SU-DHL-6 (cell line): ENCODE results near the gene URM1.

ENCODE experiments used
- H2AFZ ChIP-seq: fragments of 200-600 bp; sonication (generic); 2 replicates; pipeline ENCODE4 v1.6.1; 2014; ENCODE audit warnings: low read depth, mild to moderate bottlenecking, moderate library complexity, mixed read lengths, antibody characterized with exemption, low read length; ENCODE audit not compliant: severe bottlenecking
- H3F3A ChIP-seq: fragments of 200-600 bp; shearing (Covaris generic); 2 replicates; pipeline ENCODE4 v1.6.0; 2016; ENCODE audit warnings: antibody characterized with exemption, mild to moderate bottlenecking; ENCODE audit not compliant: insufficient read depth
- H3K27ac ChIP-seq: fragments of 200-600 bp; sonication (generic); 2 replicates; pipeline ENCODE4 v1.5.1; 2016; ENCODE audit warnings: low read depth, mild to moderate bottlenecking, low read length, moderate library complexity, mixed read lengths
- H3K27me3 ChIP-seq: fragments of 200-600 bp; sonication (generic), shearing (Covaris generic); 2 replicates; pipeline ENCODE4 v1.6.0; 2014; ENCODE audit warnings: mild to moderate bottlenecking, low read length
- H3K36me3 ChIP-seq: fragments of 200-600 bp; sonication (generic); 2 replicates; pipeline ENCODE4 v1.6.1; 2014; ENCODE audit warnings: mild to moderate bottlenecking, low read length, mixed read lengths
- H3K4me2 ChIP-seq: fragments of 300-600, 200-600 bp; shearing (Covaris generic), sonication (generic); 2 replicates; pipeline ENCODE4 v1.6.0; 2014; ENCODE audit warnings: low read length, low read depth, mild to moderate bottlenecking; ENCODE audit not compliant: poor library complexity, severe bottlenecking
- H3K4me3 ChIP-seq: fragments of 200-600 bp; sonication (generic); 2 replicates; pipeline ENCODE4 v1.5.1; 2014; ENCODE audit warnings: antibody characterized with exemption, low read length, mild to moderate bottlenecking, mixed read lengths; ENCODE audit not compliant: insufficient read depth, poor library complexity, severe bottlenecking
- H3K79me2 ChIP-seq: fragments of 200-600 bp; sonication (generic); 2 replicates; pipeline ENCODE4 v1.6.1; 2014; ENCODE audit warnings: mild to moderate bottlenecking, low read length, moderate library complexity; ENCODE audit not compliant: insufficient read depth
- H3K9ac ChIP-seq: fragments of 200-600 bp; sonication (generic); 2 replicates; pipeline ENCODE4 v1.7.0; 2014; ENCODE audit warnings: mild to moderate bottlenecking, low read length
- H3K9me2 ChIP-seq: fragments of 200-600 bp; sonication (generic); replicated peaks from 2 replicates; pipeline ENCODE4 v1.6.1; 2014; ENCODE audit warnings: low read length; ENCODE audit not compliant: insufficient read depth
- H3K9me3 ChIP-seq: fragments of 200-600 bp; sonication (generic); 2 replicates; pipeline ENCODE4 v1.6.1; 2014; ENCODE audit warnings: low read length, mixed read lengths; ENCODE audit not compliant: insufficient read depth
- H4K20me1 ChIP-seq: fragments of 200-600 bp; sonication (generic); 2 replicates; pipeline ENCODE4 v1.6.1; 2014; ENCODE audit warnings: low read depth, mild to moderate bottlenecking, antibody characterized with exemption, low read length, moderate library complexity, mixed read lengths
- EZH2phosphoT487 ChIP-seq: fragments of 200-600 bp; sonication (generic), shearing (Covaris generic); conservative IDR thresholded peaks from 2 replicates; pipeline ENCODE4 v1.6.1; 2018; ENCODE audit warnings: mild to moderate bottlenecking, antibody characterized with exemption, low read length, moderate library complexity, mixed read lengths
- TF ChIP-seq, protein P1 (sequence below): fragments of 200-600 bp; sonication (generic); IDR thresholded peaks from one replicate; pipeline ENCODE4 v1.5.1; 2017; ENCODE audit warnings: antibody characterized with exemption, mild to moderate bottlenecking, low read length, moderate library complexity; ENCODE audit not compliant: insufficient read depth, poor library complexity, severe bottlenecking

URM1 gene

DNA sequence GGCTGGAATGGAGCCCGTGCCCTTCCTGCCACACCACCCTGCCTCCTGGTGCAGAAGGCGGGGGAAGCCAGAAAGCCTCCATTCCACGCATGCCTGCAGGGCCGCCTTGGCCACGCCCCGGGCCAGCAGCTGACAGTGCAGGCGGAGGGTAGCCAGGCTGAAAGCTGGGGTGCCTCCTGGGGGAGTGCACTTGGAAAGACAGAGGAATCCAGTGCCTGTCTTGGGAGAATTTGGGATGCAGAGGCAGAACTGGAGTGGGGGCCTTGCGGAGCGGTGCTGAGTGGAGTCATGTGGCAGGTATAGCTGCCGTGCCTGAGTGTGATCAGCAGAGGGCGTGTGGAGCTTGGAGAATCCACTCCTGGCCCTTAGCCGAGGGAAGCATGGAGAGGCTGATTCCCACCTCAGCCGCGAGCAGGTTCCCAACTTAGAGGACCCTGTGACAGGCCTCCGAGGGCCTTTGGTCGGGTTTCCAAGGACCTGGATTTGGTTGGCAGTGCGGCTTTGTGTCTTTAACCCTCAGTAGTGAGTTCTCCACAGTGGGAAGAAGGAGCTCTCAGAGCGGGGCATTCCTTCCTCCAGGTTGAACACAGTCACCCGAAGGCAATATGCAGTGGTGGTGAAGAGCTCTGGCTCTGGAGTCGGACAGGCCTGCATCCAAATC, 9.1 kb upstream of the URM1 start:
- H3K4me2 ChIP-seq, result peak overlapping the region; percentile 24
- H3K27ac ChIP-seq, result no peak overlapping the region
- no peaks in the 10 kb centered on the region for H3K36me3 ChIP-seq
- no peaks in the 10 kb centered on the region for H3K79me2 ChIP-seq
- H3K4me3 ChIP-seq, result no peak overlapping the region
- no peaks in the 10 kb centered on the region for H3K9me3 ChIP-seq
- no peaks in the 10 kb centered on the region for H4K20me1 ChIP-seq
- H3F3A ChIP-seq, result no peaks in the 10 kb centered on the region
- no peak for TF ChIP-seq EZH2phosphoT487
- TF ChIP-seq, protein P1, sequence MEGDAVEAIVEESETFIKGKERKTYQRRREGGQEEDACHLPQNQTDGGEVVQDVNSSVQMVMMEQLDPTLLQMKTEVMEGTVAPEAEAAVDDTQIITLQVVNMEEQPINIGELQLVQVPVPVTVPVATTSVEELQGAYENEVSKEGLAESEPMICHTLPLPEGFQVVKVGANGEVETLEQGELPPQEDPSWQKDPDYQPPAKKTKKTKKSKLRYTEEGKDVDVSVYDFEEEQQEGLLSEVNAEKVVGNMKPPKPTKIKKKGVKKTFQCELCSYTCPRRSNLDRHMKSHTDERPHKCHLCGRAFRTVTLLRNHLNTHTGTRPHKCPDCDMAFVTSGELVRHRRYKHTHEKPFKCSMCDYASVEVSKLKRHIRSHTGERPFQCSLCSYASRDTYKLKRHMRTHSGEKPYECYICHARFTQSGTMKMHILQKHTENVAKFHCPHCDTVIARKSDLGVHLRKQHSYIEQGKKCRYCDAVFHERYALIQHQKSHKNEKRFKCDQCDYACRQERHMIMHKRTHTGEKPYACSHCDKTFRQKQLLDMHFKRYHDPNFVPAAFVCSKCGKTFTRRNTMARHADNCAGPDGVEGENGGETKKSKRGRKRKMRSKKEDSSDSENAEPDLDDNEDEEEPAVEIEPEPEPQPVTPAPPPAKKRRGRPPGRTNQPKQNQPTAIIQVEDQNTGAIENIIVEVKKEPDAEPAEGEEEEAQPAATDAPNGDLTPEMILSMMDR, result peak; percentile 68
- no peak overlapping the region for H3K9ac ChIP-seq
- no peaks in the 10 kb centered on the region for H3K9me2 ChIP-seq
- H2AFZ ChIP-seq, result peak overlapping the region; percentile 46
- no peaks in the 10 kb centered on the region for H3K27me3 ChIP-seq

DNA sequence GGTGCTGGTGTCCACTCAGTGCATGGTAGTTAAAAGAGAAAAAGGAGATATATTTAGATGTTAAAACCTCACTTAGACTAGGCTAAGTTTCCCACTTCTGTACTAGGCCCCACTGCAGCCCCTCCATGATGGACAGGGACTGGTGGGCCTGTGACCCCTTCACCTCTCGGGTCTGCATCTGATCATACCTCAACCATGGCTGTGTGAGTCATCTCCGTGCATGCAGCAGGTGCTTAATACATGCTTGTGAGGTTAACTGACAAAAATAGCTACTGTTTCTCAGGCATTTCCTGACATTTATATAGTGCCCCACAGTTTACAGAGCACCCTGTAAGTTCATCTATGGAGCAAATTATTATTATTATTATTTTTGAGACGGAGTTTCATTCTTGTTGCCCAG, 8.4 kb upstream of the URM1 start:
- Histone ChIP-seq H3K4me3 (no peak overlapping the region), H3K27ac (no peak overlapping the region), H3K4me2 (no peak overlapping the region), H3K9me3 (no peaks in the 10 kb centered on the region), H4K20me1 (no peaks in the 10 kb centered on the region), H2AFZ (no peak overlapping the region), H3K79me2 (no peaks in the 10 kb centered on the region), H3F3A (no peaks in the 10 kb centered on the region), H3K9me2 (no peaks in the 10 kb centered on the region), H3K36me3 (no peaks in the 10 kb centered on the region), H3K9ac (no peak overlapping the region), H3K27me3 (no peaks in the 10 kb centered on the region)
- TF ChIP-seq, protein P1, result no peak
- no peak for TF ChIP-seq EZH2phosphoT487

DNA sequence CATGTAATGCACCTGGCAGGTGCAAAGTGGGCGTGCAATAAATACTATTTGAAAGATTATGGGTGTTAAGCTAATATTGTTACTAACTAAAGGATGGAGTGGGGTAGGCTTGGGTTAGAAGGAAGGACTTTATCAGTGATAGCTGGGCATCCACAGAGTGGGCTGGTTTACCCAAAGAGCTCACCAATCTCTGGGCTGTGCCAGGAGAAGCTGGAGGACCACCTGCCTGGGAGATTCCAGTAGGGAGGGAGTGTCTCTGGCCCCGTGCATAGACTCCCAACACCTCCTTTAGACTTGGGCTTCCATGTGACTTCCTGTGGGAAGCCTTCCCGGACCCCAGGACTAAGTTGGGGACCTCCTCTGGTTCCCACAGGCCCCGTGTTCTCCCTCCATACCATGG, 5.6 kb upstream of the URM1 start:
- Histone ChIP-seq H3K79me2 (no peaks in the 10 kb centered on the region), H2AFZ (no peak overlapping the region), H3K27ac (no peak overlapping the region), H3K36me3 (no peaks in the 10 kb centered on the region), H3K4me2 (no peak overlapping the region), H3K9ac (no peak overlapping the region), H3K27me3 (no peaks in the 10 kb centered on the region), H3F3A (no peaks in the 10 kb centered on the region), H3K4me3 (no peak overlapping the region), H4K20me1 (no peaks in the 10 kb centered on the region), H3K9me2 (no peaks in the 10 kb centered on the region), H3K9me3 (no peaks in the 10 kb centered on the region)
- no peak for TF ChIP-seq EZH2phosphoT487
- TF ChIP-seq, protein P1, result no peak
